ENCODE results near the gene ECPAS. TPM values are rescaled to one million over a fixed set of nuclear protein-coding genes. Genes with fewer than 3 reads are reported as not detected.
"Not testable (repeated sequence)": the region's sequence is repeated elsewhere in the genome, so short reads cannot be mapped to it uniquely, and the experiment has no call there.

ECPAS gene
- polyA plus RNA-seq, 3 donors: 70.2 to 81.9 (median 78.9) TPM

GRCh38 chr9:111484572-111484894, 350 bp upstream of the ECPAS start:
- peak in 1 of 11 donors; percentile 42 for DNase-seq (ENCODE audit: extremely low read depth in 1 of 11, low read depth in 9 of 11, low spot score in 4 of 11)

GRCh38 chr9:111483439-111483857, 735 bp downstream of the ECPAS start:
- peak in 3 of 11 donors; percentile 12 to 36 (median 29) for DNase-seq (ENCODE audit: extremely low read depth in 1 of 11, low read depth in 9 of 11, low spot score in 4 of 11)

GRCh38 chr9:111482694-111483438, 1.3 kb downstream of the ECPAS start:
- peak in 9 of 11 donors; percentile 39 to 67 (median 53) for DNase-seq (ENCODE audit: extremely low read depth in 1 of 11, low read depth in 9 of 11, low spot score in 4 of 11)

- DNase-seq (ENCODE audit: extremely low read depth in 1 of 11, low read depth in 9 of 11, low spot score in 4 of 11): peak in 5 of 11 donors; percentile 4 to 20 (median 12)
These were observed 2.1 kb downstream of the ECPAS start for GRCh38 chr9:111481885-111482636.

GRCh38 chr9:111477677-111478076, 6.5 kb downstream of the ECPAS start:
- no peak for DNase-seq (ENCODE audit: extremely low read depth in 1 of 11, low read depth in 9 of 11, low spot score in 4 of 11)

- DNase-seq (ENCODE audit: extremely low read depth in 1 of 11, low read depth in 9 of 11, low spot score in 4 of 11): no peak
These were observed 9.0 kb downstream of the ECPAS start for GRCh38 chr9:111475195-111475594.

GRCh38 chr9:111474385-111474784, 9.8 kb downstream of the ECPAS start:
- no peak for DNase-seq (ENCODE audit: extremely low read depth in 1 of 11, low read depth in 9 of 11, low spot score in 4 of 11)

- DNase-seq (ENCODE audit: extremely low read depth in 1 of 11, low read depth in 9 of 11, low spot score in 4 of 11): no peak
These were observed 16.3 kb downstream of the ECPAS start for GRCh38 chr9:111467778-111468367.

GRCh38 chr9:111463048-111463447, 21.1 kb downstream of the ECPAS start:
- no peak for DNase-seq (ENCODE audit: extremely low read depth in 1 of 11, low read depth in 9 of 11, low spot score in 4 of 11)

GRCh38 chr9:111458139-111459009, 25.8 kb downstream of the ECPAS start:
- DNase-seq (ENCODE audit: extremely low read depth in 1 of 11, low read depth in 9 of 11, low spot score in 4 of 11): no peak

GRCh38 chr9:111456529-111456928, 27.7 kb downstream of the ECPAS start:
- DNase-seq (ENCODE audit: extremely low read depth in 1 of 11, low read depth in 9 of 11, low spot score in 4 of 11): peak in 2 of 11 donors; percentile 18 to 24

- DNase-seq (ENCODE audit: extremely low read depth in 1 of 11, low read depth in 9 of 11, low spot score in 4 of 11): no peak
These were observed 28.5 kb downstream of the ECPAS start for GRCh38 chr9:111455638-111456037.

- no peak for DNase-seq (ENCODE audit: extremely low read depth in 1 of 11, low read depth in 9 of 11, low spot score in 4 of 11)
These were observed 29.4 kb downstream of the ECPAS start for GRCh38 chr9:111454751-111455150.

GRCh38 chr9:111451570-111451969, 32.6 kb downstream of the ECPAS start:
- no peak for DNase-seq (ENCODE audit: extremely low read depth in 1 of 11, low read depth in 9 of 11, low spot score in 4 of 11)

- no peak for DNase-seq (ENCODE audit: extremely low read depth in 1 of 11, low read depth in 9 of 11, low spot score in 4 of 11)
These were observed 34.1 kb downstream of the ECPAS start for GRCh38 chr9:111450124-111450523.

GRCh38 chr9:111449705-111450104, 34.5 kb downstream of the ECPAS start:
- DNase-seq (ENCODE audit: extremely low read depth in 1 of 11, low read depth in 9 of 11, low spot score in 4 of 11): no peak

GRCh38 chr9:111445799-111446198, 38.4 kb downstream of the ECPAS start:
- DNase-seq (ENCODE audit: extremely low read depth in 1 of 11, low read depth in 9 of 11, low spot score in 4 of 11): not testable (repeated sequence)

GRCh38 chr9:111443454-111443853, 40.7 kb downstream of the ECPAS start:
- DNase-seq (ENCODE audit: extremely low read depth in 1 of 11, low read depth in 9 of 11, low spot score in 4 of 11): no peak

GRCh38 chr9:111442360-111443027, 41.7 kb downstream of the ECPAS start:
- no peak for DNase-seq (ENCODE audit: extremely low read depth in 1 of 11, low read depth in 9 of 11, low spot score in 4 of 11)

Measured in renal cortex interstitium (tissue), 11 donors.